ENCODE data around the gene TAPT1.

GRCh38 chr4:16243285-16243684, 17.0 kb upstream of the TAPT1 start:
- TF ChIP-seq, protein P1, sequence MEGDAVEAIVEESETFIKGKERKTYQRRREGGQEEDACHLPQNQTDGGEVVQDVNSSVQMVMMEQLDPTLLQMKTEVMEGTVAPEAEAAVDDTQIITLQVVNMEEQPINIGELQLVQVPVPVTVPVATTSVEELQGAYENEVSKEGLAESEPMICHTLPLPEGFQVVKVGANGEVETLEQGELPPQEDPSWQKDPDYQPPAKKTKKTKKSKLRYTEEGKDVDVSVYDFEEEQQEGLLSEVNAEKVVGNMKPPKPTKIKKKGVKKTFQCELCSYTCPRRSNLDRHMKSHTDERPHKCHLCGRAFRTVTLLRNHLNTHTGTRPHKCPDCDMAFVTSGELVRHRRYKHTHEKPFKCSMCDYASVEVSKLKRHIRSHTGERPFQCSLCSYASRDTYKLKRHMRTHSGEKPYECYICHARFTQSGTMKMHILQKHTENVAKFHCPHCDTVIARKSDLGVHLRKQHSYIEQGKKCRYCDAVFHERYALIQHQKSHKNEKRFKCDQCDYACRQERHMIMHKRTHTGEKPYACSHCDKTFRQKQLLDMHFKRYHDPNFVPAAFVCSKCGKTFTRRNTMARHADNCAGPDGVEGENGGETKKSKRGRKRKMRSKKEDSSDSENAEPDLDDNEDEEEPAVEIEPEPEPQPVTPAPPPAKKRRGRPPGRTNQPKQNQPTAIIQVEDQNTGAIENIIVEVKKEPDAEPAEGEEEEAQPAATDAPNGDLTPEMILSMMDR (IDR thresholded peaks at IDR 0.05), result no peak
- no peak for TF ChIP-seq EZH2 (IDR thresholded peaks at IDR 0.05; ENCODE audit: borderline replicate concordance, insufficient read depth, low read depth, low read length, poor library complexity, severe bottlenecking)

All from B cell (primary cell).